Measurements from ENCODE around the gene AP3B1.

Gene AP3B1

DNA sequence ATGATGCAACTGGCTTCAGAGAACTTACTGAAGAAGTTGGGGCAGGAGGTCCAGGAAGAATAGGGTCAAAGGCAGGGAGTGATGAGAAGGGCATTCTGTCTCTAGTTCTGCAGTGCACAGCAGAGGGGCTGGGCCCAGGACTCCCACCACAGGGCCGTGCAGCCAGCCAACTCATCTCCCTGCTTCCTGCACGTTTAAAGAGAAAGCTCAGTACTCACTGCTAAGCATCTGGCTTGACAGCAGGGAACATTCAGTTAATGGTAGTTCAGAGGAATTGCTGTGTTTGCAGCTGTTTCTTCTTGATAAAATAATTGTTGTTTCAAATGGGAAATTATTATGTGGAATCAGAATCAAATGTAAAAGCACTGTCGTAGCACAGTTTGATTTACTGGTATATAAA is 40.3 kb upstream of the AP3B1 start:
- Histone ChIP-seq H3K9me2 (ENCODE audit: low read depth, low read length) (no peaks in the 10 kb centered on the region), H3K27me3 (ENCODE audit: insufficient read depth, low read length) (no peaks in the 10 kb centered on the region), H2AFZ (ENCODE audit: low read length) (no peak overlapping the region), H3F3A (ENCODE audit: insufficient read depth, low read length) (no peaks in the 10 kb centered on the region), H3K4me1 (ENCODE audit: insufficient read depth, low read length, severe bottlenecking) (no peaks in the 10 kb centered on the region), H3K9me3 (ENCODE audit: low read length) (peaks cover 3% of the 10 kb centered on the region; the same call in 1 of the 2 replicates), H3K4me3 (ENCODE audit: low read depth, low read length, poor library complexity, severe bottlenecking) (no peak overlapping the region), H3K36me3 (ENCODE audit: insufficient read depth, low read length) (no peaks in the 10 kb centered on the region), H3K9ac (ENCODE audit: low read length) (no peak overlapping the region), H4K20me1 (ENCODE audit: insufficient read depth, low read length) (no peaks in the 10 kb centered on the region), H3K79me2 (ENCODE audit: insufficient read depth, low read length) (no peaks in the 10 kb centered on the region), H3K4me2 (ENCODE audit: low read length) (no peak overlapping the region), H3K27ac (ENCODE audit: low read depth, low read length, poor library complexity, severe bottlenecking) (no peak overlapping the region)
- TF ChIP-seq CTCF (IDR thresholded peaks at IDR 0.05; ENCODE audit: low read length) = no peak
- no peak for TF ChIP-seq EZH2 (IDR thresholded peaks at IDR 0.05; ENCODE audit: borderline replicate concordance, low read length)

- Histone ChIP-seq H3K36me3 (ENCODE audit: insufficient read depth, low read length) (no peaks in the 10 kb centered on the region), H3K4me1 (ENCODE audit: insufficient read depth, low read length, severe bottlenecking) (no peaks in the 10 kb centered on the region), H2AFZ (ENCODE audit: low read length) (no peak overlapping the region), H3K79me2 (ENCODE audit: insufficient read depth, low read length) (no peaks in the 10 kb centered on the region), H3K4me2 (ENCODE audit: low read length) (no peak overlapping the region), H3K4me3 (ENCODE audit: low read depth, low read length, poor library complexity, severe bottlenecking) (no peak overlapping the region), H3K9me2 (ENCODE audit: low read depth, low read length) (no peaks in the 10 kb centered on the region), H3K27ac (ENCODE audit: low read depth, low read length, poor library complexity, severe bottlenecking) (no peak overlapping the region), H3K9ac (ENCODE audit: low read length) (no peak overlapping the region), H3F3A (ENCODE audit: insufficient read depth, low read length) (no peaks in the 10 kb centered on the region), H3K27me3 (ENCODE audit: insufficient read depth, low read length) (no peaks in the 10 kb centered on the region), H3K9me3 (ENCODE audit: low read length) (no peaks in the 10 kb centered on the region), H4K20me1 (ENCODE audit: insufficient read depth, low read length) (no peaks in the 10 kb centered on the region)
- no peak for TF ChIP-seq CTCF (IDR thresholded peaks at IDR 0.05; ENCODE audit: low read length)
- TF ChIP-seq EZH2 (IDR thresholded peaks at IDR 0.05; ENCODE audit: borderline replicate concordance, low read length) = no peak
These were observed 37.1 kb upstream of the AP3B1 start for GRCh38 chr5:78331523-78332080.

DNA sequence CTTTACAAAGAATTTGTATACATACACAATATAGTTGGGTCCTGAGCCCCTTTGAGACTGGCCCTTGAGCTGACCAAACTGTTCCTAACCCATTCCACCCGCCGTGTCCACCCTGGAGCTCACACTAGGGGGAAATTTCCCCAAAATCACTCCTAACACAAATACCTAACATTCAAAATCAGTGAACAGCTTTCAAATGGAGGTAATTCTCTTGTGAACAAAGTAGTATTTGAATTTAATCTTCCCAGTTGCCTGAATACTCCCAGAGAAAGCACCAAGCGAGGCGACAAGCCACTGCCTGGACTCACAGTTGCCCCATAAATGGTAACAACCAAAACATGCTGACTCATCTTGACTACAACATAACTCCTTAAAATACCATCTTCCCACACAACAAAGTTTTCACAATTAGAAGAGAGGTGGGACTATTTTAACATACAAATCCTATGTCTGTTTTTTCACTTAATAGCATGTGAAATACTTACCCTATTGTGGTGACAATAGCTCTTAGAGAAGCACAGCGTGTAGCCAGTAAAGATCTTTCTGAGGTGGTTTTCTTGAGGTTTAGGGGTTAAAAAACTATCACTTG is 34.2 kb upstream of the AP3B1 start:
- Histone ChIP-seq H3K9me2 (ENCODE audit: low read depth, low read length) (no peaks in the 10 kb centered on the region), H3K27ac (ENCODE audit: low read depth, low read length, poor library complexity, severe bottlenecking) (no peak overlapping the region), H3K4me2 (ENCODE audit: low read length) (no peak overlapping the region), H3K9me3 (ENCODE audit: low read length) (no peaks in the 10 kb centered on the region), H3K27me3 (ENCODE audit: insufficient read depth, low read length) (no peaks in the 10 kb centered on the region), H3K36me3 (ENCODE audit: insufficient read depth, low read length) (no peaks in the 10 kb centered on the region), H3K79me2 (ENCODE audit: insufficient read depth, low read length) (no peaks in the 10 kb centered on the region), H3K4me3 (ENCODE audit: low read depth, low read length, poor library complexity, severe bottlenecking) (no peak overlapping the region), H4K20me1 (ENCODE audit: insufficient read depth, low read length) (no peaks in the 10 kb centered on the region), H3K9ac (ENCODE audit: low read length) (no peak overlapping the region), H3F3A (ENCODE audit: insufficient read depth, low read length) (no peaks in the 10 kb centered on the region), H2AFZ (ENCODE audit: low read length) (no peak overlapping the region), H3K4me1 (ENCODE audit: insufficient read depth, low read length, severe bottlenecking) (no peaks in the 10 kb centered on the region)
- TF ChIP-seq EZH2 (IDR thresholded peaks at IDR 0.05; ENCODE audit: borderline replicate concordance, low read length) (no peak), CTCF (IDR thresholded peaks at IDR 0.05; ENCODE audit: low read length) (no peak)

All from OCI-LY1 (cell line).